Measurements from ENCODE around the gene TXLNB.

DNA sequence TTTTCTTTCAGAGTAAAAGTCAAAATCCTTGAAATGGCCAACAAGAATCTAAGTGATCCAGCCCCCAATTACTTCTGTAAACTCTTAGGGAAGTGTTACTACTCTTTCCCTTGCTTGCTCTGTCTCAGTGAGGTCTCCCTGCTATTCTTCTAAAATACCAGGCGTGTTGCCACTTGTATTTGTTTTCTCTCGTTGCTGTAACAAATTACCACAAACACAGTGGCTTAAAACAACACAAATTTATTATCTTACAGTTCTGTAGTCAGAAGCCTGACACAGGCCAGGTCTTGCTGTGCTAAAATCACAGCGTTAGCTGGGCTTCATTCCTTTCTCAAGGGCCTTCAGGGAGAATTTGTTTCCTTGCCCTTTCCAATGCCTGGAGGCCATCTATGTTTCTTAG is 97.1 kb downstream of the TXLNB start:
- TF ChIP-seq CTCF (IDR thresholded peaks at IDR 0.05), result no peak
- TF ChIP-seq, protein P1, sequence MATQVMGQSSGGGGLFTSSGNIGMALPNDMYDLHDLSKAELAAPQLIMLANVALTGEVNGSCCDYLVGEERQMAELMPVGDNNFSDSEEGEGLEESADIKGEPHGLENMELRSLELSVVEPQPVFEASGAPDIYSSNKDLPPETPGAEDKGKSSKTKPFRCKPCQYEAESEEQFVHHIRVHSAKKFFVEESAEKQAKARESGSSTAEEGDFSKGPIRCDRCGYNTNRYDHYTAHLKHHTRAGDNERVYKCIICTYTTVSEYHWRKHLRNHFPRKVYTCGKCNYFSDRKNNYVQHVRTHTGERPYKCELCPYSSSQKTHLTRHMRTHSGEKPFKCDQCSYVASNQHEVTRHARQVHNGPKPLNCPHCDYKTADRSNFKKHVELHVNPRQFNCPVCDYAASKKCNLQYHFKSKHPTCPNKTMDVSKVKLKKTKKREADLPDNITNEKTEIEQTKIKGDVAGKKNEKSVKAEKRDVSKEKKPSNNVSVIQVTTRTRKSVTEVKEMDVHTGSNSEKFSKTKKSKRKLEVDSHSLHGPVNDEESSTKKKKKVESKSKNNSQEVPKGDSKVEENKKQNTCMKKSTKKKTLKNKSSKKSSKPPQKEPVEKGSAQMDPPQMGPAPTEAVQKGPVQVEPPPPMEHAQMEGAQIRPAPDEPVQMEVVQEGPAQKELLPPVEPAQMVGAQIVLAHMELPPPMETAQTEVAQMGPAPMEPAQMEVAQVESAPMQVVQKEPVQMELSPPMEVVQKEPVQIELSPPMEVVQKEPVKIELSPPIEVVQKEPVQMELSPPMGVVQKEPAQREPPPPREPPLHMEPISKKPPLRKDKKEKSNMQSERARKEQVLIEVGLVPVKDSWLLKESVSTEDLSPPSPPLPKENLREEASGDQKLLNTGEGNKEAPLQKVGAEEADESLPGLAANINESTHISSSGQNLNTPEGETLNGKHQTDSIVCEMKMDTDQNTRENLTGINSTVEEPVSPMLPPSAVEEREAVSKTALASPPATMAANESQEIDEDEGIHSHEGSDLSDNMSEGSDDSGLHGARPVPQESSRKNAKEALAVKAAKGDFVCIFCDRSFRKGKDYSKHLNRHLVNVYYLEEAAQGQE (IDR thresholded peaks at IDR 0.05; ENCODE audit: insufficient read depth in 1 of 2, low read depth in 2 of 2, low read length in 1 of 2), result no peak
- no peak for TF ChIP-seq SIN3A (IDR thresholded peaks at IDR 0.05; ENCODE audit: borderline replicate concordance, insufficient read depth, low read depth, low read length)
